MM.1S (cell line): ENCODE measurements around the gene EFNB1.

Source experiments
- EZH2 ChIP-seq: fragments of 300-600 bp; sonication (generic); optimal IDR thresholded peaks from 2 replicates; pipeline ENCODE3; 2017; ENCODE audit warnings: low read depth, mild to moderate bottlenecking, antibody characterized with exemption, low read length, mixed read lengths
- TF ChIP-seq, protein P1 (sequence below): fragments of 300-600 bp; sonication (generic); IDR thresholded peaks from 2 replicates; pipeline ENCODE4 v1.5.1; 2016; ENCODE audit warnings: antibody characterized with exemption, low read length, mixed read lengths

DNA sequence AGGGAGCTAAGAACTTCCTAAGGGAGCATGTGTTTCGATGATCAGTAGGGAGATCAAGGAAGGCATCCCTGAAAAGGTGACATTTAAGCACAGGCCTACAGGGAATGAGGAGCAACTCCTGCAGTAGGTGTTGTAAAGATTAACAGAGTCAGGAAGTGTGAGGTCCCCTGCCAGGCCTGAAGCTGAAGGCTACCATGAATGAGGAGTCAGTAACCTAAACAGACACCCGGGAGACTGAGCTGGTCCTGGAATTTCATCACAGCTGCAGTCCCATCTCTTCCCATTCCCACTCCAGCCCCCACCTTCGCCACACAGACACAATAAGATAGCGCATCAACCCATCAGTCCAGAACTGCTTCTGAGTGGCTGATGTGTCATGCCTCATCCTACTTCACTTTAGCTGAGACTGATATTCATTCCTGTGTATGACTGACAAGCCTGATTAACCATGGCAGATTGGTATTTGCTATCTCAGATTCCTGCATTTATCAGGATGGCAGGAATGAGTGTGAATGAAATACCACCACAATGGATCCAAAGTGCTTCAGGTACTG is 27.0 kb upstream of the EFNB1 start:
- no peak for TF ChIP-seq EZH2
- TF ChIP-seq, protein P1, sequence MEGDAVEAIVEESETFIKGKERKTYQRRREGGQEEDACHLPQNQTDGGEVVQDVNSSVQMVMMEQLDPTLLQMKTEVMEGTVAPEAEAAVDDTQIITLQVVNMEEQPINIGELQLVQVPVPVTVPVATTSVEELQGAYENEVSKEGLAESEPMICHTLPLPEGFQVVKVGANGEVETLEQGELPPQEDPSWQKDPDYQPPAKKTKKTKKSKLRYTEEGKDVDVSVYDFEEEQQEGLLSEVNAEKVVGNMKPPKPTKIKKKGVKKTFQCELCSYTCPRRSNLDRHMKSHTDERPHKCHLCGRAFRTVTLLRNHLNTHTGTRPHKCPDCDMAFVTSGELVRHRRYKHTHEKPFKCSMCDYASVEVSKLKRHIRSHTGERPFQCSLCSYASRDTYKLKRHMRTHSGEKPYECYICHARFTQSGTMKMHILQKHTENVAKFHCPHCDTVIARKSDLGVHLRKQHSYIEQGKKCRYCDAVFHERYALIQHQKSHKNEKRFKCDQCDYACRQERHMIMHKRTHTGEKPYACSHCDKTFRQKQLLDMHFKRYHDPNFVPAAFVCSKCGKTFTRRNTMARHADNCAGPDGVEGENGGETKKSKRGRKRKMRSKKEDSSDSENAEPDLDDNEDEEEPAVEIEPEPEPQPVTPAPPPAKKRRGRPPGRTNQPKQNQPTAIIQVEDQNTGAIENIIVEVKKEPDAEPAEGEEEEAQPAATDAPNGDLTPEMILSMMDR = no peak
